ENCODE data around the gene CLEC11A. TPM values are rescaled to one million over a fixed set of nuclear protein-coding genes. Genes with fewer than 3 reads are reported as not detected.

CLEC11A gene
- total and polyA plus RNA-seq, 2 experiments from 2014 or later: 16.6 to 26.7 TPM

DNA sequence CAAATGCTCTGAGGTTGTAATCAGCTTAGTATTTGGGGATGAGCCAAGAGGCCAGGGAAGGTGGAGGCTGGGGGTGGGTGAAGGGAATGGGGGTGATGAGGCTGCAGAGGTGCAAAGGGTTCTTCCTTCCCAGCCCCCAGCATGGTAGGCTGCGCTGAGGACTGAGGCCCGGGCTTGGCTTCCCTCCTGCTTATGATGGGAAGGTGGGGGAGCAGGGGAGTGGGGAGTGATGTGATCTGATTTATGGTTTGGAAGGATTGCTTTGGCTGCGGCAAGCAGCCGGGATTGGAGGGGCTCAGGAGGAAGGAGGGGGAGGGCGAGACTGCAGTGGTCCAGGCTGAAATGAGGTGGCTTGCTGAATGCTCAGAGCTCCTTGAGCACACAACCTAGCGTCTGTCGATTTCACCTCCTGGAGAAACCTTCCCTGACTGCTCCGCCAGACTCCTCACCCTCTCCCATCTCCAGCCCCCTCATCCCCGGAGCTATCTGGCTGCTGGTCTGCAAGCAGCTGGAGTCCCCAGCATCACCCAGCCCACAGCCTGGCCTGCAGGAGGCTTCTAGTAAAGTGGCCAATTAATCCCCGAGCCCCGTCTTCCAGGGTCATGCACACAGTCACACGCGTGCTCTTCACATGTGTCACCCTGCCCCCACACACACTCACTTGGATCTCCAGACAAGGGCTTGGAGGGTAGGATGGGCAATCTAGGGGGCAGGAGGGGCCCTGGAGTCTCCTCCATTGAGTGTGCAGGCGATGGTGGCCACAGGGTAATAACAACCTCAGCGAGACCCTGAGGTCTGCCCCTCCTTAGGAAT, 757 bp upstream of the CLEC11A start:
- H3K4me1 ChIP-seq (ENCODE audit: low read depth): peaks cover 6% of the 10 kb centered on the region

GRCh38 chr19:50723735-50724521, 764 bp downstream of the CLEC11A start:
- no peaks in the 10 kb centered on the region for H3K36me3 ChIP-seq
- H3K27ac ChIP-seq: no peak overlapping the region
- peak overlapping the region; percentile 40 for H3K4me3 ChIP-seq
- DNase-seq (ENCODE audit: low read depth in 1 of 2, low spot score in 1 of 2): no peak
- TF ChIP-seq CTCF (IDR thresholded peaks at IDR 0.05; ENCODE audit: low read depth, low read length): no peak
- peaks cover 5% of the 10 kb centered on the region for H3K4me1 ChIP-seq (ENCODE audit: low read depth)
- peaks cover 13% of the 10 kb centered on the region for H3K27me3 ChIP-seq
- no peaks in the 10 kb centered on the region for H3K9me3 ChIP-seq (ENCODE audit: low read depth)

More for the DNA sequence above, 757 bp upstream of the CLEC11A start:
- no peaks in the 10 kb centered on the region for H3K36me3 ChIP-seq
- no peak for DNase-seq (ENCODE audit: low read depth in 1 of 2, low spot score in 1 of 2)
- no peak overlapping the region for H3K27ac ChIP-seq
- no peaks in the 10 kb centered on the region for H3K9me3 ChIP-seq (ENCODE audit: low read depth)
- no peak overlapping the region for H3K4me3 ChIP-seq
- H3K27me3 ChIP-seq: peaks cover 25% of the 10 kb centered on the region
- TF ChIP-seq CTCF (IDR thresholded peaks at IDR 0.05; ENCODE audit: low read depth, low read length): no peak

GRCh38 chr19:50724522-50725217, 1.5 kb downstream of the CLEC11A start:
- peak overlapping the region; percentile 43 for H3K4me3 ChIP-seq
- H3K36me3 ChIP-seq: no peaks in the 10 kb centered on the region
- H3K27ac ChIP-seq: peak overlapping the region; percentile 39
- H3K27me3 ChIP-seq: peaks cover 13% of the 10 kb centered on the region
- H3K4me1 ChIP-seq (ENCODE audit: low read depth): peaks cover 5% of the 10 kb centered on the region
- DNase-seq (ENCODE audit: low read depth in 1 of 2, low spot score in 1 of 2): peak; percentile 100
- TF ChIP-seq CTCF (IDR thresholded peaks at IDR 0.05; ENCODE audit: low read depth, low read length): peak; percentile 88
- H3K9me3 ChIP-seq (ENCODE audit: low read depth): no peaks in the 10 kb centered on the region

DNA sequence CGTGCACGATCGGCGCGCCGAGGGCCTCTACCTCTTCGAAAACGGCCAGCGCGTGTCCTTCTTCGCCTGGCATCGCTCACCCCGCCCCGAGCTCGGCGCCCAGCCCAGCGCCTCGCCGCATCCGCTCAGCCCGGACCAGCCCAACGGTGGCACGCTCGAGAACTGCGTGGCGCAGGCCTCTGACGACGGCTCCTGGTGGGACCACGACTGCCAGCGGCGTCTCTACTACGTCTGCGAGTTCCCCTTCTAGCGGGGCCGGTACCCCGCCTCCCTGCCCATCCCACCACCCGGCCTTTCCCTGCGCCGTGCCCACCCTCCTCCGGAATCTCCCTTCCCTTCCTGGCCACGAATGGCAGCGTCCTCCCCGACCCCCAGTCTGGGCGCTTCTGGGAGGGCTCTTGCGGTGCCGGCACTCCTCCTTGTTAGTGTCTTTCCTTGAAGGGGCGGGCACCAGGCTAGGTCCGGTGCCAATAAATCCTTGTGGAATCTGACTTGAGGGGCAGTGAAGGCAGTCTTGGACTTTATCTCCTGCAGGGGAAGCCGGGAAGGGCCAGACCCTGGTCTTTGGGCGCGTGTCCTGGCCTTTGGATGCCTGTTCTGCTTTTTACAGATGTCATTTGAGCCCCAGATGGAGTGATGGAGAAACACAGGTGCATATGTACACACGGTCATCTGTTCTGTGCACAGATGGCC, 2.2 kb downstream of the CLEC11A start:
- DNase-seq (ENCODE audit: low read depth in 1 of 2, low spot score in 1 of 2): no peak
- TF ChIP-seq CTCF (IDR thresholded peaks at IDR 0.05; ENCODE audit: low read depth, low read length): no peak
- peak overlapping the region; percentile 39 for H3K27ac ChIP-seq
- H3K4me1 ChIP-seq (ENCODE audit: low read depth): peaks cover 5% of the 10 kb centered on the region
- peaks cover 13% of the 10 kb centered on the region for H3K27me3 ChIP-seq
- H3K9me3 ChIP-seq (ENCODE audit: low read depth): no peaks in the 10 kb centered on the region
- no peaks in the 10 kb centered on the region for H3K36me3 ChIP-seq
- H3K4me3 ChIP-seq: peak overlapping the region; percentile 43

GRCh38 chr19:50725911-50726230, 2.7 kb downstream of the CLEC11A start:
- H3K4me1 ChIP-seq (ENCODE audit: low read depth): peaks cover 5% of the 10 kb centered on the region

More at GRCh38 chr19:50725911-50726230, 2.7 kb downstream of the CLEC11A start:
- no peak for DNase-seq (ENCODE audit: low read depth in 1 of 2, low spot score in 1 of 2)
- Histone ChIP-seq H3K27me3 (peaks cover 13% of the 10 kb centered on the region), H3K4me3 (peak overlapping the region; percentile 43), H3K27ac (no peak overlapping the region), H3K9me3 (ENCODE audit: low read depth) (no peaks in the 10 kb centered on the region), H3K36me3 (no peaks in the 10 kb centered on the region)
- TF ChIP-seq CTCF (IDR thresholded peaks at IDR 0.05; ENCODE audit: low read depth, low read length): no peak
